HepG2 (cell line): ENCODE data around the gene CD70.

Experiments used
- ATM ChIP-seq: fragments of 450-650 bp; IDR thresholded peaks from 2 replicates; pipeline ENCODE4 v1.7.1; 2017; ENCODE audit warnings: mild to moderate bottlenecking, borderline replicate concordance
- BRD4 ChIP-seq: sonication (generic); formaldehyde crosslinking; IDR thresholded peaks from 2 replicates; pipeline ENCODE4 v1.4.0; 2020; ENCODE audit warnings: missing genetic modification reagents
- CBX5 ChIP-seq: sonication (generic); formaldehyde crosslinking; IDR thresholded peaks from 2 replicates; pipeline ENCODE4 v1.4.0; 2020; ENCODE audit warnings: missing genetic modification reagents, borderline replicate concordance
- GABPA ChIP-seq, 2 experiments: IDR thresholded peaks; 2 replicates each; pipeline ENCODE4 v1.6.1; 2011 to 2016; ENCODE audit warnings: low read depth in 2 of 2, low read length in 1 of 2, missing biosample characterization in 1 of 2, missing genetic modification characterization in 1 of 2
- PTBP1 ChIP-seq: fragments of 200-400 bp; formaldehyde crosslinking; IDR thresholded peaks from 2 replicates; pipeline ENCODE4 v1.6.1; 2018; ENCODE audit warnings: low read length, low read depth; ENCODE audit not compliant: poor library complexity, severe bottlenecking
- TARDBP ChIP-seq: sonication (generic); formaldehyde crosslinking; IDR thresholded peaks from 2 replicates; pipeline ENCODE4 v1.8.0; 2022; ENCODE audit warnings: mild to moderate bottlenecking, missing genetic modification reagents
- ZSCAN29 ChIP-seq: sonication (generic); formaldehyde crosslinking; conservative IDR thresholded peaks from 2 replicates; pipeline ENCODE4 v1.4.0; 2020; ENCODE audit warnings: mild to moderate bottlenecking, missing genetic modification reagents
- TF ChIP-seq, protein P1 (sequence below): sonication (generic); formaldehyde crosslinking; IDR thresholded peaks from 2 replicates; pipeline ENCODE4 v1.4.0; 2020; ENCODE audit warnings: missing genetic modification reagents
- TF ChIP-seq, protein P2 (sequence below): sonication (generic); formaldehyde crosslinking; IDR thresholded peaks from 2 replicates; pipeline ENCODE4 v1.5.0; 2020; ENCODE audit warnings: mild to moderate bottlenecking, missing genetic modification reagents, moderate library complexity

- TF ChIP-seq BRD4 (CRISPR knock-in tag) (no peak), TARDBP (CRISPR knock-in tag) (no peak), ATM (no peak), PTBP1 (no peak), GABPA (IDR thresholded peaks at IDR 0.05; ENCODE audit: low read depth, low read length) (no peak), GABPA (CRISPR knock-in tag; IDR thresholded peaks at IDR 0.05; ENCODE audit: low read depth) (no peak), CBX5 (no peak), ZSCAN29 (CRISPR knock-in tag) (no peak)
- TF ChIP-seq, protein P1, sequence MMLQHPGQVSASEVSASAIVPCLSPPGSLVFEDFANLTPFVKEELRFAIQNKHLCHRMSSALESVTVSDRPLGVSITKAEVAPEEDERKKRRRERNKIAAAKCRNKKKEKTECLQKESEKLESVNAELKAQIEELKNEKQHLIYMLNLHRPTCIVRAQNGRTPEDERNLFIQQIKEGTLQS = no peak
- TF ChIP-seq, protein P2, sequence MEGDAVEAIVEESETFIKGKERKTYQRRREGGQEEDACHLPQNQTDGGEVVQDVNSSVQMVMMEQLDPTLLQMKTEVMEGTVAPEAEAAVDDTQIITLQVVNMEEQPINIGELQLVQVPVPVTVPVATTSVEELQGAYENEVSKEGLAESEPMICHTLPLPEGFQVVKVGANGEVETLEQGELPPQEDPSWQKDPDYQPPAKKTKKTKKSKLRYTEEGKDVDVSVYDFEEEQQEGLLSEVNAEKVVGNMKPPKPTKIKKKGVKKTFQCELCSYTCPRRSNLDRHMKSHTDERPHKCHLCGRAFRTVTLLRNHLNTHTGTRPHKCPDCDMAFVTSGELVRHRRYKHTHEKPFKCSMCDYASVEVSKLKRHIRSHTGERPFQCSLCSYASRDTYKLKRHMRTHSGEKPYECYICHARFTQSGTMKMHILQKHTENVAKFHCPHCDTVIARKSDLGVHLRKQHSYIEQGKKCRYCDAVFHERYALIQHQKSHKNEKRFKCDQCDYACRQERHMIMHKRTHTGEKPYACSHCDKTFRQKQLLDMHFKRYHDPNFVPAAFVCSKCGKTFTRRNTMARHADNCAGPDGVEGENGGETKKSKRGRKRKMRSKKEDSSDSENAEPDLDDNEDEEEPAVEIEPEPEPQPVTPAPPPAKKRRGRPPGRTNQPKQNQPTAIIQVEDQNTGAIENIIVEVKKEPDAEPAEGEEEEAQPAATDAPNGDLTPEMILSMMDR (CRISPR knock-in tag) = no peak
Measured at GRCh38 chr19:6551091-6551490, 39.9 kb downstream of the CD70 start.
